Measurements from ENCODE around the gene ALK. TPM values are rescaled to one million over a fixed set of nuclear protein-coding genes. Genes with fewer than 3 reads are reported as not detected.

ALK gene
- 0.07 and 0.26 TPM in 2 replicates for total RNA-seq (2014; rRNA removed; shearing (Covaris generic))

GRCh38 chr2:29921560-29921915 is at the start of gene ALK:
Gene ALK, minus strand, starts transcription at chr2:29921586. Its CDS starts 927 bp downstream, at chr2:29920659.
- peak; percentile 80 for DNase-seq (ENCODE audit: low spot score)

- DNase-seq (ENCODE audit: low spot score), result no peak
Measured at GRCh38 chr2:29966266-29966665, 44.9 kb upstream of the ALK start.

- no peak for DNase-seq (ENCODE audit: low spot score)
Measured at GRCh38 chr2:29963972-29964570, 42.7 kb upstream of the ALK start.

GRCh38 chr2:29962922-29963321 is 41.5 kb upstream of the ALK start:
- DNase-seq (ENCODE audit: low spot score), result no peak

GRCh38 chr2:29954316-29954715 is 32.9 kb upstream of the ALK start:
- no peak for DNase-seq (ENCODE audit: low spot score)

GRCh38 chr2:29952973-29953372 is 31.6 kb upstream of the ALK start:
- DNase-seq (ENCODE audit: low spot score), result no peak

GRCh38 chr2:29951576-29951975 is 30.2 kb upstream of the ALK start:
- DNase-seq (ENCODE audit: low spot score), result no peak

- no peak for DNase-seq (ENCODE audit: low spot score)
Measured at GRCh38 chr2:29950481-29950880, 29.1 kb upstream of the ALK start.

GRCh38 chr2:29949042-29949441 is 27.7 kb upstream of the ALK start:
- no peak for DNase-seq (ENCODE audit: low spot score)

GRCh38 chr2:29946505-29946904 is 25.1 kb upstream of the ALK start:
- DNase-seq (ENCODE audit: low spot score), result no peak

GRCh38 chr2:29942711-29943110 is 21.3 kb upstream of the ALK start:
- DNase-seq (ENCODE audit: low spot score), result no peak

- no peak for DNase-seq (ENCODE audit: low spot score)
Measured at GRCh38 chr2:29940706-29941105, 19.3 kb upstream of the ALK start.

GRCh38 chr2:29936020-29936419 is 14.6 kb upstream of the ALK start:
- no peak for DNase-seq (ENCODE audit: low spot score)

- no peak for DNase-seq (ENCODE audit: low spot score)
Measured at GRCh38 chr2:29931818-29932217, 10.4 kb upstream of the ALK start.

- DNase-seq (ENCODE audit: low spot score), result peak; percentile 64
Measured at GRCh38 chr2:29923110-29923721, 1.8 kb upstream of the ALK start.

- no peak for DNase-seq (ENCODE audit: low spot score)
Measured at GRCh38 chr2:29922605-29923004, 1.2 kb upstream of the ALK start.

- peak; percentile 10 for DNase-seq (ENCODE audit: low spot score)
Measured at GRCh38 chr2:29920631-29921559, 491 bp downstream of the ALK start.

- DNase-seq (ENCODE audit: low spot score), result no peak
Measured at GRCh38 chr2:29920130-29920577, 1.2 kb downstream of the ALK start.

- DNase-seq (ENCODE audit: low spot score), result no peak
Measured at GRCh38 chr2:29918941-29919340, 2.4 kb downstream of the ALK start.

- DNase-seq (ENCODE audit: low spot score), result no peak
Measured at GRCh38 chr2:29917781-29918180, 3.6 kb downstream of the ALK start.

GRCh38 chr2:29916571-29916970 is 4.8 kb downstream of the ALK start:
- DNase-seq (ENCODE audit: low spot score), result no peak

- no peak for DNase-seq (ENCODE audit: low spot score)
Measured at GRCh38 chr2:29910960-29911359, 10.4 kb downstream of the ALK start.

- no peak for DNase-seq (ENCODE audit: low spot score)
Measured at GRCh38 chr2:29910465-29910864, 10.9 kb downstream of the ALK start.

Measured in A172 (cell line).